Activated T-cell treated with anti-CD3 and anti-CD28 coated beads, Interleukin-2, amount 50 U/mL, for 24 hours (primary cell): ENCODE measurements around the gene SCUBE1.

Experiments used
- DNase-seq: peaks from one replicate; pipeline ENCODE4 v3.0.0-alpha.2; 2020
- H3K27ac Mint-ChIP-seq: 2 replicates; pipeline ENCODE4 v1.8.0; 2020; ENCODE audit warnings: mild to moderate bottlenecking, mixed read lengths
- H3K27me3 Mint-ChIP-seq: 2 replicates; pipeline ENCODE4 v1.8.0; 2020; ENCODE audit warnings: mixed read lengths
- H3K36me3 Mint-ChIP-seq: 2 replicates; pipeline ENCODE4 v1.8.0; 2020; ENCODE audit warnings: low read depth, mixed read lengths
- H3K4me1 Mint-ChIP-seq: 2 replicates; pipeline ENCODE4 v1.8.0; 2020; ENCODE audit warnings: low read depth, mixed read lengths
- H3K4me3 Mint-ChIP-seq: 2 replicates; pipeline ENCODE4 v1.8.0; 2020; ENCODE audit warnings: mild to moderate bottlenecking, moderate library complexity, mixed read lengths
- H3K9me3 Mint-ChIP-seq: 2 replicates; pipeline ENCODE4 v1.8.0; 2020; ENCODE audit warnings: mixed read lengths

Gene SCUBE1

DNA sequence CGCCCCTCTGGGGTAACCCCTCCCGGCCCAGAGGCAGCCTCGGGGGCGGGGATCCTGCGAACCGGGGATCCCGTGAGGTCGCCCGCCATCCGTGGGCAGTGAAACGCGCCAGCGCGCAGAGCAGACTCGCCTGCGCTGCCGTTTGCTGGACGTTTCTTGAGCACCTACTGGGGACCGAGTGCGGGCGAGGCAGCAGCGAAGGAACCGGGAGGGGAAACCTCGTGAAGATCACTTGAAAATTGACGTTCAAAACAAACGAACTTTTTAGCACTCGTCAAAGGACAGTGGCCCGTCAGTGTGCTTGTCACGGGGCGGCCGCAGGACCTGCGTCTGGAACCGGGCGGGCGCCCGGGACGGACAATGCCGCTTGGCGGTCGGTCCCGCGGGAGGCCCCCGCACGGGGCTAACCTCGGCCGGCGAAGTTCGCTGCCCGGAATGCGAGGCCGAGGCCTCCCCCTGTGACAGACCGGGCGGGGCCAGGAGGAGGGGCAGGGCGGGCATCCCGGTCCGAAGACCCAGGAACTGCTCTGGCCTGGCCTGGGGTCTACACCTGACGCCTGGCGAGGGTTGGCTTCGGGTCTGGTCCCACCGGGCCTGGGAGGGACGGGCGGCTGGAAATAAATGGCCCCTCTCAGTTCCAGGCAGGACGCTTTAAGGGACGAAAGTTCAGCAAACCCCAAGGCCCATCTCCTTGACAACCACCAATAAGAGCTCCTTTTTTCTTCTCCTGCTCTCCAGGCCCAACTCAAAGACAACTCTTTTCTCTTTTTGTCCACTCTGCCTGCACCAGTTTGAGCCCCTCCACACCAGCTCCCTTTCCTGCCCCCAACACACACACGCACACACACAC lies 723 bp upstream of the SCUBE1 start:
- Mint-ChIP-seq H3K4me3 (no peak overlapping the region), H3K36me3 (no peaks in the 10 kb centered on the region), H3K27ac (no peak overlapping the region), H3K9me3 (no peaks in the 10 kb centered on the region), H3K4me1 (peaks cover 16% of the 10 kb centered on the region), H3K27me3 (peaks cover 73% of the 10 kb centered on the region)
- no peak for DNase-seq

DNA sequence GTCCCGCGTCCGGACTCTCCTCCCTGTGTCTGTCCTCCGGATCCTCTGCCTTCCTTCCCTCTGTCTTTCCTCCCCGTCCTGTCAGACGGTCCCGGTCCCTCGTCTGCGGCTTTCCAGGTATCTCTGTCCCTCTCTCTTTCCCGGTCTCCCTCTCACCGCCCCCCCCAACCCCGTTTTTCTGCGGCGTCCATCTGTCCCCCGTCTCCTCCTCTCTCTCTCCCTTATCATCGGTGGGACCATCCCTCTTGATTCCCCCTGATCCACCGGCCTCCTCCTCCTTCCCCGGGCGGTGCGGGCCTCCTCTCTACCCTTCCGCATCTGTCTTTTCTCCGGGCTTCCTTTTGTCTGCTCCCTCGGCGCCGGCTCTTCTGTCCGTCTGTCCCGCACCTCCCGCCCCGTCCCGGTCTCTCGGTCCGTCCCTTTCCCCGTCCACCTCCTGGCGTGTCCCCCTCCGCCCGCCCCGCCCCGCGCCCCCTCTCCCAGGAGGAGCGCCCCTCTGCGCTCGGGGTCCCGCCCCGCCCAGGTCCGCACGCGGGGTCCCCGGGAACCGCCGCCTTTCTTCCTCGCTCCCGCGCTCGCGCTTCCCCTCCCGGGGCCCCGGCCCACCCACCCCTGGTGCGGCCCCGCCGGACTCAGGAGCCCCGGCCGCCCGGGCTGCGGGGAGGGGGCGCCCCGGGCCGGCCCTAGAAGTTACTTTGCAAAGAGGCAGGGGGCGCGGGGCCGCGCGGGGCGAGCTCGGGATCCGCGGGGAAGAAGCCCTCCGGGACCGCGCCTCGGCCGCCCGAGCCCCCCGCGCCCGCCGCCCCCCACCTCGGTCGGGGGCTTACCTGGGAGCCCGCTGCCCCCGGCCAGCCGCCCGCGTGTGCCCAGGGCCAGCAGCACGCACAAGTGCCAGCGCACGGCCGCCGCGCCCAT lies 568 bp downstream of the SCUBE1 start:
- Mint-ChIP-seq H3K27me3 (peaks cover 61% of the 10 kb centered on the region), H3K9me3 (no peaks in the 10 kb centered on the region), H3K36me3 (no peaks in the 10 kb centered on the region), H3K27ac (no peak overlapping the region), H3K4me3 (peak overlapping the region; percentile 25), H3K4me1 (peaks cover 16% of the 10 kb centered on the region)
- no peak for DNase-seq

GRCh38 chr22:43341565-43341964 lies 1.6 kb downstream of the SCUBE1 start:
- no peak overlapping the region for H3K27ac Mint-ChIP-seq
- no peak overlapping the region for H3K4me3 Mint-ChIP-seq
- H3K36me3 Mint-ChIP-seq, result no peaks in the 10 kb centered on the region
- no peak for DNase-seq
- peaks cover 16% of the 10 kb centered on the region for H3K4me1 Mint-ChIP-seq
- peaks cover 55% of the 10 kb centered on the region for H3K27me3 Mint-ChIP-seq
- H3K9me3 Mint-ChIP-seq, result no peaks in the 10 kb centered on the region

GRCh38 chr22:43338766-43339345 lies 4.3 kb downstream of the SCUBE1 start:
- no peak for DNase-seq
- H3K27ac Mint-ChIP-seq, result no peak overlapping the region
- H3K4me3 Mint-ChIP-seq, result no peak overlapping the region
- no peaks in the 10 kb centered on the region for H3K36me3 Mint-ChIP-seq
- H3K27me3 Mint-ChIP-seq, result peaks cover 30% of the 10 kb centered on the region
- peaks cover 4% of the 10 kb centered on the region for H3K4me1 Mint-ChIP-seq
- H3K9me3 Mint-ChIP-seq, result no peaks in the 10 kb centered on the region

DNA sequence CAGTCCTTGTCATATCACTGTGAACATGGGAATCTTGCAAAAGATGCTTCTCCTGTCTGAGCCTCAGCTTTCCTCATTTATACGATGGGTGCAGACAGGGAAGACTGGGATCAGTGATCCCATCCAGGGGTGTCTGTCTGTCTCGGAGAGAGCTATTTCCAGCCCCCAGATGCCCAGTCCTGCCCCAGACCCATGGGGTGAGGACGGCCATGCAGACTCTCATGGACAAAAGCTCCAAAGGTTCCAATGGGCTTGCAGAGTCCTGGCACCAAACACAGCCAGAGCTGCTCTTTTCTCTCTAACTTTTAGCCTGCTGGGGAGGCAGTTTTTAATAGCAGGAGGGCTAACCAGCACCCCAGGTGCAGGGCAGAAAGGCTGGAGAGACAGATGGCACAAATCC lies 5.2 kb downstream of the SCUBE1 start:
- Mint-ChIP-seq H3K27me3 (peaks cover 30% of the 10 kb centered on the region), H3K9me3 (no peaks in the 10 kb centered on the region), H3K27ac (no peak overlapping the region), H3K4me3 (no peak overlapping the region), H3K36me3 (no peaks in the 10 kb centered on the region), H3K4me1 (peaks cover 4% of the 10 kb centered on the region)
- DNase-seq, result no peak

DNA sequence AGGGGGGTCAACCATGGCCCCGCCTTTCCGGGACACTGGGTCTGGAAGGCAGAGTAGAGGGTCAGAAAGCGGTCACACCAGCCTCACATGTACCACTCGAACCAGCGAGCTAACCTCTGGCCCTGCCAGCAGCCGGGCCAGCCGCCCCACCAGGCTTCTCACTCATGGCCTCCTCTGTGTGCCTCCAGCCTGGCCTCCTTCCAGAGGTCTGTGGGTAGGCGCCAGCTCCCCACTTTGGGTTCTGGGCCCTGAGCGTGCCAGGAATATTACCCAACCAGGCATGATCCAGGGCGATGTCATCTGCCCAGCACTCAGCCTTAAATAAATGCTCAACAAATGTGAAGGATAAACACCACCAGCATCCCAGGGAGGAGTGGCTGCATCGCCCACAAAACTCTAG lies 5.8 kb downstream of the SCUBE1 start:
- peaks cover 28% of the 10 kb centered on the region for H3K27me3 Mint-ChIP-seq
- DNase-seq, result no peak
- peaks cover 2% of the 10 kb centered on the region for H3K4me1 Mint-ChIP-seq
- H3K4me3 Mint-ChIP-seq, result no peak overlapping the region
- H3K36me3 Mint-ChIP-seq, result no peaks in the 10 kb centered on the region
- H3K9me3 Mint-ChIP-seq, result no peaks in the 10 kb centered on the region
- H3K27ac Mint-ChIP-seq, result no peak overlapping the region

DNA sequence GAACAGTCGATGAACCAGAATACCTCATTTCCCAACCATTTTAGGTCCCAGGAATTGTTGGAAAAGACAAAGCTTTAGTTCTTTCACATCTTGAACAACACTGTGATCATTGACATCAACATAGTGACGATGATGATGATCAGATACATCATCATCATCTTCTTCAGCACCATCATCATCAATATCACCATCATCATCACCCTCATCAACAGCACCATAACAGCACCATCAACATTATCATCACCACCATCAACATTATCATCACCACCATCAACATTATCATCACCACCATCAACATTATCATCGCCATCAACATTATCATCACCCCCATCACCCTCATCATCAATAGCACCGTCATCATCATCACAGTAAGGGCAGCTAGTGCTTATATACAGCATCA lies 8.8 kb downstream of the SCUBE1 start:
- Mint-ChIP-seq H3K4me3 (no peak overlapping the region), H3K36me3 (no peaks in the 10 kb centered on the region), H3K27ac (no peak overlapping the region), H3K9me3 (no peaks in the 10 kb centered on the region), H3K4me1 (no peaks in the 10 kb centered on the region), H3K27me3 (peaks cover 3% of the 10 kb centered on the region)
- DNase-seq, result no peak

GRCh38 chr22:43333978-43334377 lies 9.2 kb downstream of the SCUBE1 start:
- peaks cover 3% of the 10 kb centered on the region for H3K27me3 Mint-ChIP-seq
- H3K27ac Mint-ChIP-seq, result no peak overlapping the region
- no peaks in the 10 kb centered on the region for H3K9me3 Mint-ChIP-seq
- H3K4me3 Mint-ChIP-seq, result no peak overlapping the region
- DNase-seq, result no peak
- no peaks in the 10 kb centered on the region for H3K4me1 Mint-ChIP-seq
- H3K36me3 Mint-ChIP-seq, result no peaks in the 10 kb centered on the region

GRCh38 chr22:43333156-43333555 lies 10.0 kb downstream of the SCUBE1 start:
- Mint-ChIP-seq H3K36me3 (no peaks in the 10 kb centered on the region), H3K4me3 (no peak overlapping the region), H3K9me3 (no peaks in the 10 kb centered on the region), H3K4me1 (no peaks in the 10 kb centered on the region), H3K27ac (no peak overlapping the region), H3K27me3 (peaks cover 3% of the 10 kb centered on the region)
- no peak for DNase-seq

DNA sequence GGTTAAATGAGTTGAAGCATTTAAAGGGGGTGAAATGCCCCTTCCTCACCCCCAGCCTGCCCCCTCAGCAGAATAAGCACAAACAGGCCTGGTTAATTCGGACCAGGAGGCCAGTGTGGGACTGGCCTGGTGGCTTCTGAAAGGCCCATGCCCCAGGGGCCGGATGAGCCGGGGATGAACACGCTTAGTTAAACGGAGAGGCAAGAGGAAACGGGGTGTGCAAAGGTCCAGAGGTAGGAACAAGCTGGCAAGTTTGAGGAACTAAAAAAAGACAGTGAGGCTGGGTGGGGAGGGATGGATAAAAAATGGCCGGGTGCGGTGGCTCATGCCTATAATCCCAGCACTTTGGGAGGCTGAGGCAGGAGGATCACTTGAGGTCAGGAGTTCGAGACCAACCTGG lies 11.5 kb downstream of the SCUBE1 start:
- no peaks in the 10 kb centered on the region for H3K4me1 Mint-ChIP-seq
- no peak overlapping the region for H3K27ac Mint-ChIP-seq
- H3K36me3 Mint-ChIP-seq, result no peaks in the 10 kb centered on the region
- peaks cover 3% of the 10 kb centered on the region for H3K27me3 Mint-ChIP-seq
- DNase-seq, result no peak
- H3K9me3 Mint-ChIP-seq, result no peaks in the 10 kb centered on the region
- no peak overlapping the region for H3K4me3 Mint-ChIP-seq

- Mint-ChIP-seq H3K4me3 (no peak overlapping the region), H3K36me3 (no peaks in the 10 kb centered on the region), H3K27ac (no peak overlapping the region), H3K9me3 (no peaks in the 10 kb centered on the region), H3K4me1 (no peaks in the 10 kb centered on the region), H3K27me3 (peaks cover 3% of the 10 kb centered on the region)
- DNase-seq, result no peak
These were observed 12.1 kb downstream of the SCUBE1 start for GRCh38 chr22:43331069-43331451.

GRCh38 chr22:43330178-43331068 lies 12.7 kb downstream of the SCUBE1 start:
- Mint-ChIP-seq H3K4me1 (no peaks in the 10 kb centered on the region), H3K27ac (no peak overlapping the region), H3K4me3 (no peak overlapping the region), H3K36me3 (no peaks in the 10 kb centered on the region), H3K27me3 (peaks cover 3% of the 10 kb centered on the region), H3K9me3 (no peaks in the 10 kb centered on the region)
- DNase-seq, result no peak

- DNase-seq, result no peak
- H3K4me1 Mint-ChIP-seq, result no peaks in the 10 kb centered on the region
- H3K4me3 Mint-ChIP-seq, result no peak overlapping the region
- H3K27ac Mint-ChIP-seq, result no peak overlapping the region
- H3K9me3 Mint-ChIP-seq, result no peaks in the 10 kb centered on the region
- H3K36me3 Mint-ChIP-seq, result no peaks in the 10 kb centered on the region
- peaks cover 3% of the 10 kb centered on the region for H3K27me3 Mint-ChIP-seq
These were observed 14.1 kb downstream of the SCUBE1 start for GRCh38 chr22:43329061-43329460.

GRCh38 chr22:43327157-43327438 lies 16.1 kb downstream of the SCUBE1 start:
- Mint-ChIP-seq H3K4me3 (no peak overlapping the region), H3K4me1 (no peaks in the 10 kb centered on the region), H3K27me3 (no peaks in the 10 kb centered on the region), H3K9me3 (no peaks in the 10 kb centered on the region), H3K27ac (no peak overlapping the region), H3K36me3 (no peaks in the 10 kb centered on the region)
- DNase-seq, result no peak
